Fibroblast of lung (primary cell): ENCODE results near the gene COL9A3. TPM values are rescaled to one million over a fixed set of nuclear protein-coding genes. Genes with fewer than 3 reads are reported as not detected.

Experiments
- DNase-seq, 2 donors: peaks; one replicate each; pipeline versions ENCODE4 v3.0.0 to v3.0.0-alpha.2; 2010; ENCODE audit warnings: low read depth in 2 of 2
- H2AFZ ChIP-seq: 2 replicates; pipeline ENCODE4 v1.5.1; 2012; ENCODE audit warnings: low read length, control low read depth, inconsistent platforms
- H3K27ac ChIP-seq: 2 replicates; pipeline ENCODE4 v1.5.1; 2011; ENCODE audit warnings: low read length, control low read depth; ENCODE audit not compliant: insufficient read depth
- H3K27me3 ChIP-seq: 2 replicates; pipeline ENCODE4 v1.5.1; 2011; ENCODE audit warnings: mild to moderate bottlenecking, low read length; ENCODE audit not compliant: control insufficient read depth, insufficient read depth
- H3K36me3 ChIP-seq: 2 replicates; pipeline ENCODE4 v1.5.1; 2011; ENCODE audit warnings: low read length; ENCODE audit not compliant: control insufficient read depth, insufficient read depth
- H3K4me1 ChIP-seq: 2 replicates; pipeline ENCODE4 v1.5.1; 2011; ENCODE audit warnings: low read length; ENCODE audit not compliant: control insufficient read depth, insufficient read depth; ENCODE audit errors: extremely low read depth
- H3K4me2 ChIP-seq: 2 replicates; pipeline ENCODE4 v1.5.1; 2011; ENCODE audit warnings: low read length, control low read depth; ENCODE audit not compliant: insufficient read depth; ENCODE audit errors: extremely low read depth
- H3K4me3 ChIP-seq, 4 experiments: fragments of 200-600 bp in 1 of 4; sonication (generic) in 1 of 4; replicated peaks in 1 of 4; 2 replicates each; pipeline ENCODE4 v1.5.1; 2011 to 2016; ENCODE audit warnings: low read length in 4 of 4, low read depth in 3 of 4, mild to moderate bottlenecking in 3 of 4, control low read depth in 2 of 4, inconsistent platforms in 1 of 4, mixed read lengths in 1 of 4; ENCODE audit not compliant: insufficient read depth in 1 of 4; ENCODE audit errors: control extremely low read depth in 1 of 4
- H3K79me2 ChIP-seq: 2 replicates; pipeline ENCODE4 v1.5.1; 2012; ENCODE audit warnings: mild to moderate bottlenecking, low read length, inconsistent platforms; ENCODE audit not compliant: control insufficient read depth, insufficient read depth
- H3K9ac ChIP-seq: 2 replicates; pipeline ENCODE4 v1.5.1; 2011; ENCODE audit warnings: mild to moderate bottlenecking, low read length, control low read depth; ENCODE audit not compliant: insufficient read depth
- H3K9me3 ChIP-seq: 2 replicates; pipeline ENCODE4 v1.5.1; 2012; ENCODE audit warnings: low read depth, low read length; ENCODE audit not compliant: control insufficient read depth, insufficient read depth
- H4K20me1 ChIP-seq: 2 replicates; pipeline ENCODE4 v1.5.1; 2011; ENCODE audit warnings: low read length; ENCODE audit not compliant: control insufficient read depth, insufficient read depth; ENCODE audit errors: extremely low read depth
- EZH2 ChIP-seq: IDR thresholded peaks from 2 replicates; pipeline ENCODE4 v1.5.1; 2012; ENCODE audit warnings: low read length, control low read depth, mild to moderate bottlenecking; ENCODE audit errors: missing control alignments
- polyA plus RNA-seq, 2 donors: library from polyadenylated mRNA; depleted of rRNA in 1 of 2; stranded (reverse) in 1 of 2; unstranded in 1 of 2; fragments of >200 nt; gene quantifications; 2 replicates each; pipeline ENCODE4 v1.2.1, GENCODE V29; 2011 to 2012; ENCODE audit warnings: missing spikeins in 1 of 2
- total RNA-seq: library from RNA; depleted of rRNA; stranded (reverse); fragments of >200 nt; gene quantifications from 2 replicates; pipeline ENCODE4 v1.2.1, GENCODE V29; 2014
- TF ChIP-seq, protein P1 (sequence below), 2 donors: IDR thresholded peaks in 1 of 2; conservative IDR thresholded peaks in 1 of 2; 1 replicate in 1 of 2; 2 replicates in 1 of 2; pipeline ENCODE4 v1.5.1; 2011 to 2012; ENCODE audit warnings: low read length in 2 of 2, control low read depth in 1 of 2, inconsistent platforms in 1 of 2, low read depth in 1 of 2, mild to moderate bottlenecking in 1 of 2

Gene COL9A3
- total and polyA plus RNA-seq, 2 donors (not counting 1 experiment from before 2014, with no cell fraction given): 0.17 TPM

- Histone ChIP-seq H3K4me3 (no peak overlapping the region), H3K36me3 (no peaks in the 10 kb centered on the region), H2AFZ (no peak overlapping the region), H3K27ac (no peak overlapping the region), H3K79me2 (no peaks in the 10 kb centered on the region), H3K4me1 (no peaks in the 10 kb centered on the region), H3K4me2 (no peak overlapping the region), H3K9me3 (no peaks in the 10 kb centered on the region), H4K20me1 (no peaks in the 10 kb centered on the region), H3K27me3 (peaks cover 9% of the 10 kb centered on the region), H3K9ac (no peak overlapping the region)
- peak in 1 of 2 donors; percentile 78 for DNase-seq
- no peak for TF ChIP-seq EZH2
- TF ChIP-seq, protein P1, sequence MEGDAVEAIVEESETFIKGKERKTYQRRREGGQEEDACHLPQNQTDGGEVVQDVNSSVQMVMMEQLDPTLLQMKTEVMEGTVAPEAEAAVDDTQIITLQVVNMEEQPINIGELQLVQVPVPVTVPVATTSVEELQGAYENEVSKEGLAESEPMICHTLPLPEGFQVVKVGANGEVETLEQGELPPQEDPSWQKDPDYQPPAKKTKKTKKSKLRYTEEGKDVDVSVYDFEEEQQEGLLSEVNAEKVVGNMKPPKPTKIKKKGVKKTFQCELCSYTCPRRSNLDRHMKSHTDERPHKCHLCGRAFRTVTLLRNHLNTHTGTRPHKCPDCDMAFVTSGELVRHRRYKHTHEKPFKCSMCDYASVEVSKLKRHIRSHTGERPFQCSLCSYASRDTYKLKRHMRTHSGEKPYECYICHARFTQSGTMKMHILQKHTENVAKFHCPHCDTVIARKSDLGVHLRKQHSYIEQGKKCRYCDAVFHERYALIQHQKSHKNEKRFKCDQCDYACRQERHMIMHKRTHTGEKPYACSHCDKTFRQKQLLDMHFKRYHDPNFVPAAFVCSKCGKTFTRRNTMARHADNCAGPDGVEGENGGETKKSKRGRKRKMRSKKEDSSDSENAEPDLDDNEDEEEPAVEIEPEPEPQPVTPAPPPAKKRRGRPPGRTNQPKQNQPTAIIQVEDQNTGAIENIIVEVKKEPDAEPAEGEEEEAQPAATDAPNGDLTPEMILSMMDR (conservative IDR thresholded peaks at IDR 0.05 in 1 of 2, IDR thresholded peaks at IDR 0.05 in 1 of 2; ENCODE audit: low read depth in 1 of 2, low read length in 2 of 2): no peak
These were observed 48.1 kb upstream of the COL9A3 start for GRCh38 chr20:62768551-62769287.

GRCh38 chr20:62769346-62770071 is 47.3 kb upstream of the COL9A3 start:
- no peak for DNase-seq
- H3K4me2 ChIP-seq: no peak overlapping the region
- H3K4me3 ChIP-seq: no peak overlapping the region
- H3K9me3 ChIP-seq: no peaks in the 10 kb centered on the region
- no peak overlapping the region for H3K27ac ChIP-seq
- H3K9ac ChIP-seq: no peak overlapping the region
- no peaks in the 10 kb centered on the region for H3K36me3 ChIP-seq
- no peaks in the 10 kb centered on the region for H3K4me1 ChIP-seq
- peaks cover 9% of the 10 kb centered on the region for H3K27me3 ChIP-seq
- H4K20me1 ChIP-seq: no peaks in the 10 kb centered on the region
- no peak overlapping the region for H2AFZ ChIP-seq
- H3K79me2 ChIP-seq: no peaks in the 10 kb centered on the region
- TF ChIP-seq, protein P1 (conservative IDR thresholded peaks at IDR 0.05 in 1 of 2, IDR thresholded peaks at IDR 0.05 in 1 of 2; ENCODE audit: low read depth in 1 of 2, low read length in 2 of 2): no peak
- TF ChIP-seq EZH2: no peak

GRCh38 chr20:62770111-62770910 is 46.5 kb upstream of the COL9A3 start:
- no peaks in the 10 kb centered on the region for H3K9me3 ChIP-seq
- peaks cover 9% of the 10 kb centered on the region for H3K27me3 ChIP-seq
- no peak overlapping the region for H3K4me3 ChIP-seq
- H3K79me2 ChIP-seq: no peaks in the 10 kb centered on the region
- H3K4me2 ChIP-seq: no peak overlapping the region
- H2AFZ ChIP-seq: no peak overlapping the region
- H3K27ac ChIP-seq: no peak overlapping the region
- no peaks in the 10 kb centered on the region for H3K4me1 ChIP-seq
- H4K20me1 ChIP-seq: no peaks in the 10 kb centered on the region
- no peak for TF ChIP-seq EZH2
- TF ChIP-seq, protein P1 (conservative IDR thresholded peaks at IDR 0.05 in 1 of 2, IDR thresholded peaks at IDR 0.05 in 1 of 2; ENCODE audit: low read depth in 1 of 2, low read length in 2 of 2): no peak
- H3K9ac ChIP-seq: no peak overlapping the region
- H3K36me3 ChIP-seq: no peaks in the 10 kb centered on the region
- DNase-seq: no peak
